Sigmoid colon (tissue), 4 donors: ENCODE measurements around the gene MAPK10.
A peak's percentile ranks its signal among the peaks of the same experiment; 100 is the strongest.

Source experiments
- EP300 ChIP-seq, 4 donors: sonication (generic); formaldehyde crosslinking; IDR thresholded peaks; one replicate each; pipeline ENCODE4 v1.6.1; 2017; ENCODE audit warnings: antibody characterized with exemption in 4 of 4
- POLR2A ChIP-seq, 2 donors: fragments of 450-650 bp; IDR thresholded peaks; one replicate each; pipeline ENCODE4 v1.6.1; 2016; ENCODE audit warnings: antibody characterized with exemption in 2 of 2, mild to moderate bottlenecking in 2 of 2, moderate library complexity in 2 of 2
- POLR2AphosphoS5 ChIP-seq, 4 donors: sonication (generic); formaldehyde crosslinking; IDR thresholded peaks; one replicate each; pipeline ENCODE4 v1.6.1; 2017; ENCODE audit warnings: antibody characterized with exemption in 4 of 4
- TF ChIP-seq, protein P1 (sequence below), 4 experiments: fragments of 450-650 bp in 3 of 4; fragments of 200-600 bp in 1 of 4; IDR thresholded peaks; one replicate each; pipeline ENCODE4 v1.5.1; 2016 to 2019; ENCODE audit warnings: antibody characterized with exemption in 4 of 4, mild to moderate bottlenecking in 3 of 4, moderate library complexity in 2 of 4

DNA sequence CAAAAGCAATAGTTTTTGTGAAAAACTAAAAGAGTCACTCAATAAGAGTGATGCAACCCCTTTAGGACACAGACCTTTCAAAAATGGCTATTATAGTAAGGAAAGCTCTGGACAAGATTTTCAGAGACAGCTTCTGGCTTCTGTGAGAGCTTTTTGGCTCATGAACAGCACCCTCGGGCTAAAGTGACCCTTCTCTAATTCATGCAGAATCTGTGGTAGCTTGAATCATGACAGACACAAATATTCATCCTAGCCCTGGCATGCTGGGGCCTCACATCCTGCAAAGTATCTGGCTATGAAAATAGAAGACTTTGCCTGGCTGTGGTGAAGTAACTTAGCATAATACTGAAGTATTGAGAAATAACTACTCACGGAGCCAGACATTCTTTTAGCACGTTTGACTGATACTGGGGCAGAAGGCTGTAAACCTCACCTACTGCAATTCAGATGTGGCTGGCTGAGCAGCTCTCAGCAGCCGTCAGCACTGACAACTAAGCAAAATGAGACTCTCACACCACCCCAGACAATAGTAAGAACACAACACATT, 327.3 kb downstream of the MAPK10 start:
- TF ChIP-seq, protein P1, sequence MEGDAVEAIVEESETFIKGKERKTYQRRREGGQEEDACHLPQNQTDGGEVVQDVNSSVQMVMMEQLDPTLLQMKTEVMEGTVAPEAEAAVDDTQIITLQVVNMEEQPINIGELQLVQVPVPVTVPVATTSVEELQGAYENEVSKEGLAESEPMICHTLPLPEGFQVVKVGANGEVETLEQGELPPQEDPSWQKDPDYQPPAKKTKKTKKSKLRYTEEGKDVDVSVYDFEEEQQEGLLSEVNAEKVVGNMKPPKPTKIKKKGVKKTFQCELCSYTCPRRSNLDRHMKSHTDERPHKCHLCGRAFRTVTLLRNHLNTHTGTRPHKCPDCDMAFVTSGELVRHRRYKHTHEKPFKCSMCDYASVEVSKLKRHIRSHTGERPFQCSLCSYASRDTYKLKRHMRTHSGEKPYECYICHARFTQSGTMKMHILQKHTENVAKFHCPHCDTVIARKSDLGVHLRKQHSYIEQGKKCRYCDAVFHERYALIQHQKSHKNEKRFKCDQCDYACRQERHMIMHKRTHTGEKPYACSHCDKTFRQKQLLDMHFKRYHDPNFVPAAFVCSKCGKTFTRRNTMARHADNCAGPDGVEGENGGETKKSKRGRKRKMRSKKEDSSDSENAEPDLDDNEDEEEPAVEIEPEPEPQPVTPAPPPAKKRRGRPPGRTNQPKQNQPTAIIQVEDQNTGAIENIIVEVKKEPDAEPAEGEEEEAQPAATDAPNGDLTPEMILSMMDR (IDR thresholded peaks at IDR 0.05): no peak
- TF ChIP-seq POLR2A (IDR thresholded peaks at IDR 0.05): no peak
- peak in 1 of 4 donors; percentile 31 for TF ChIP-seq POLR2AphosphoS5 (IDR thresholded peaks at IDR 0.05)
- TF ChIP-seq EP300 (IDR thresholded peaks at IDR 0.05): no peak
